Activated B cell treated with CpG ODN at 0.5 μM for 24 hours (primary cell): Measurements from ENCODE around the gene FAM216A. TPM values are rescaled to one million over a fixed set of nuclear protein-coding genes. Genes with fewer than 3 reads are reported as not detected.
"Not testable (repeated sequence)": the region's sequence is repeated elsewhere in the genome, so short reads cannot be mapped to it uniquely, and the experiment has no call there.

Experiments used
- ATAC-seq: fragments of 200-7000 bp; cut with Tn5 transposase; one replicate; pipeline ENCODE4 v1.10.0; 2021; ENCODE audit warnings: low read depth, mild to moderate bottlenecking, moderate library complexity
- CTCF ChIA-PET: fragments of 350-600 bp; sonication (Branson Sonifier 250); formaldehyde crosslinking; loops from one replicate; lab custom pipeline; 2021; ENCODE audit warnings: antibody characterized with exemption; lab: Charles Lee
- POLR2A ChIA-PET: fragments of 350-600 bp; sonication (Branson Sonifier 250); formaldehyde crosslinking; loops from one replicate; lab custom pipeline; 2021; ENCODE audit warnings: antibody characterized with exemption; lab: Charles Lee
- DNase-seq: peaks from one replicate; pipeline ENCODE4 v3.0.0; 2022
- H3K27ac Mint-ChIP-seq: one replicate; pipeline ENCODE4 v1.8.0; 2020; ENCODE audit warnings: mixed read lengths
- H3K27me3 Mint-ChIP-seq: one replicate; pipeline ENCODE4 v1.8.0; 2021; ENCODE audit warnings: mixed read lengths
- H3K36me3 Mint-ChIP-seq: one replicate; pipeline ENCODE4 v1.8.0; 2021; ENCODE audit warnings: low read depth, mixed read lengths
- H3K4me1 Mint-ChIP-seq: one replicate; pipeline ENCODE4 v1.8.0; 2021; ENCODE audit warnings: mixed read lengths
- H3K4me3 Mint-ChIP-seq: one replicate; pipeline ENCODE4 v1.8.0; 2020; ENCODE audit warnings: mild to moderate bottlenecking, mixed read lengths
- H3K9me3 Mint-ChIP-seq: one replicate; pipeline ENCODE4 v1.8.0; 2020; ENCODE audit warnings: mixed read lengths
- intact Hi-C: fragments of 100-400 bp; cut with micrococcal nuclease; formaldehyde crosslinking; loops from one replicate; pipeline ENCODE4 v1.15.1; 2024
- total RNA-seq: library from RNA; stranded (reverse); gene quantifications from 2 replicates; pipeline ENCODE4 v1.2.3, GENCODE V29; 2022
- TF ChIP-seq, protein P1 (sequence below): fragments of 200-600 bp; IDR thresholded peaks from one replicate; pipeline ENCODE4 v1.8.0; 2022; ENCODE audit warnings: antibody characterized with exemption, mild to moderate bottlenecking

The FAM216A gene
- total RNA-seq, 1 donor from 2014 or later: 9.9 TPM

- intact Hi-C loops: no loop called here
- POLR2A ChIA-PET: interaction anchor here (0.6 kb wide), 1 partner anchor 58 kb away, joined by 5 read pairs; no protein-coding TSS in a partner anchor
- Mint-ChIP-seq H3K9me3 (no peaks in the 10 kb centered on the region), H3K4me1 (peaks cover 22% of the 10 kb centered on the region), H3K27ac (no peak overlapping the region), H3K36me3 (peaks cover 7% of the 10 kb centered on the region), H3K27me3 (no peaks in the 10 kb centered on the region), H3K4me3 (no peak overlapping the region)
- no peak for DNase-seq
- no peak for ATAC-seq
- CTCF ChIA-PET: interaction anchor here (0.8 kb wide), 1 partner anchor 96 kb away, joined by 4 read pairs; no protein-coding TSS in a partner anchor
- TF ChIP-seq, protein P1, sequence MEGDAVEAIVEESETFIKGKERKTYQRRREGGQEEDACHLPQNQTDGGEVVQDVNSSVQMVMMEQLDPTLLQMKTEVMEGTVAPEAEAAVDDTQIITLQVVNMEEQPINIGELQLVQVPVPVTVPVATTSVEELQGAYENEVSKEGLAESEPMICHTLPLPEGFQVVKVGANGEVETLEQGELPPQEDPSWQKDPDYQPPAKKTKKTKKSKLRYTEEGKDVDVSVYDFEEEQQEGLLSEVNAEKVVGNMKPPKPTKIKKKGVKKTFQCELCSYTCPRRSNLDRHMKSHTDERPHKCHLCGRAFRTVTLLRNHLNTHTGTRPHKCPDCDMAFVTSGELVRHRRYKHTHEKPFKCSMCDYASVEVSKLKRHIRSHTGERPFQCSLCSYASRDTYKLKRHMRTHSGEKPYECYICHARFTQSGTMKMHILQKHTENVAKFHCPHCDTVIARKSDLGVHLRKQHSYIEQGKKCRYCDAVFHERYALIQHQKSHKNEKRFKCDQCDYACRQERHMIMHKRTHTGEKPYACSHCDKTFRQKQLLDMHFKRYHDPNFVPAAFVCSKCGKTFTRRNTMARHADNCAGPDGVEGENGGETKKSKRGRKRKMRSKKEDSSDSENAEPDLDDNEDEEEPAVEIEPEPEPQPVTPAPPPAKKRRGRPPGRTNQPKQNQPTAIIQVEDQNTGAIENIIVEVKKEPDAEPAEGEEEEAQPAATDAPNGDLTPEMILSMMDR: no peak
These were observed 36.7 kb downstream of the FAM216A start for GRCh38 chr12:110505332-110505731.

- Mint-ChIP-seq H3K4me1 (peaks cover 2% of the 10 kb centered on the region), H3K27me3 (no peaks in the 10 kb centered on the region), H3K36me3 (no peaks in the 10 kb centered on the region), H3K27ac (no peak overlapping the region), H3K9me3 (no peaks in the 10 kb centered on the region), H3K4me3 (no peak overlapping the region)
- TF ChIP-seq, protein P1: no peak
- DNase-seq (no peak), ATAC-seq (no peak)
- intact Hi-C loops: no loop called here
- ChIA-PET POLR2A (no interaction called here), CTCF (interaction anchor here (1.2 to 3.0 kb wide), 3 partner anchors 40 to 92 kb away, joined by 3 to 20 read pairs (median 3); partner anchors contain the start of genes ARPC3, FAM216A and GPN3)
These were observed 39.5 kb downstream of the FAM216A start for GRCh38 chr12:110508071-110508586.

DNA sequence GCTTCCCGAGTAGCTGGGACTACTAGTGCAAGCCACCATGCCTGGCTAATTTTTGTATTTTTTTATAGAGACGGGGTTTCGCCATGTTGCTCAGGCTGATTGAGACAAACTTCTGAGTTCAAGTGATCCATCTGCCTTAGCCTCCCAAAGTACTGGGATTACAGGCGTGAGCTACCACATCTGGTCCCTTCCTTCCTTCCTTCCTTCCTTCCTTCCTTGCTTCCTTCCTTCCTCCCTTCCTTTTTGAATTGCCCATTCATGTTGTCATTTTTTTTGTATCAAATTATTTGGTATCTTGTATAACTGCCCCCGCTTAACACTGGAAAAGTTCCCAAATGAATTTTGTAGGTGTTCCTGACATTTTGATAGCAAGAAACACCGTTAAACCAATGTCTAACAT is 45.2 kb downstream of the FAM216A start:
- H3K27ac Mint-ChIP-seq: no peak overlapping the region
- no peaks in the 10 kb centered on the region for H3K36me3 Mint-ChIP-seq
- ChIA-PET POLR2A (interaction anchor here (0.9 to 1.4 kb wide), 3 partner anchors 64 to 172 kb away, joined by 4 to 7 read pairs (median 4); partner anchors contain the start of gene ARPC3), CTCF (interaction anchor here (1.0 to 6.7 kb wide), 5 partner anchors 54 to 313 kb away, joined by 3 to 73 read pairs (median 6); partner anchors contain the start of gene ARPC3)
- intact Hi-C loops: loop anchor here (5.0 kb wide), 1 partner anchor 33 kb away; no protein-coding TSS in a partner anchor
- H3K27me3 Mint-ChIP-seq: no peaks in the 10 kb centered on the region
- no peaks in the 10 kb centered on the region for H3K4me1 Mint-ChIP-seq
- TF ChIP-seq, protein P1: no peak
- H3K9me3 Mint-ChIP-seq: no peaks in the 10 kb centered on the region
- ATAC-seq (no peak), DNase-seq (no peak)
- no peak overlapping the region for H3K4me3 Mint-ChIP-seq

DNA sequence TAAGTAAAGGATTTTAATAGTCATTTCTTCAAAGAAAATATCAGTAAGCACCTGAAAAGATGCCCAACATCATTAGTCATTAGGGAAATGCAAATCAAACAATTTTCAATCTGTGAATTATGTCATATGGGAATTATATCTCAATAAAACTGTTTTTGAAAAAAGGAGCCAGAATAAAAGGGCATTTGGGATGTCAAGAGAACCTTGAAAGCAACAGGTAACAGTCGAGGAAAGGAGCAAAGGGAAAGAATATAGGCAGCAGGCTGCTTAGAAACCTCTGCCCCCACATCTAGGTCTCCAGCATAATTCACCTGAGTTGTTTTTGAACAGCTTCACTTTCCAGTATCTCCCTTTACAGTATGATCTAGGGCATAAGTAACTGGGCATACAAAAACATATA is 45.7 kb downstream of the FAM216A start:
- DNase-seq (no peak), ATAC-seq (no peak)
- Mint-ChIP-seq H3K9me3 (no peaks in the 10 kb centered on the region), H3K27me3 (no peaks in the 10 kb centered on the region), H3K4me3 (no peak overlapping the region), H3K4me1 (no peaks in the 10 kb centered on the region), H3K36me3 (no peaks in the 10 kb centered on the region), H3K27ac (no peak overlapping the region)
- intact Hi-C loops: loop anchor here (5.0 kb wide), 1 partner anchor 33 kb away; no protein-coding TSS in a partner anchor
- TF ChIP-seq, protein P1: no peak
- POLR2A ChIA-PET: interaction anchor here (1.4 kb wide), 1 partner anchor 64 kb away, joined by 7 read pairs; the partner anchor contains the start of gene ARPC3
- CTCF ChIA-PET: interaction anchor here (1.1 to 6.7 kb wide), 4 partner anchors 61 to 313 kb away, joined by 3 to 73 read pairs (median 7); partner anchors contain the start of gene ARPC3

DNA sequence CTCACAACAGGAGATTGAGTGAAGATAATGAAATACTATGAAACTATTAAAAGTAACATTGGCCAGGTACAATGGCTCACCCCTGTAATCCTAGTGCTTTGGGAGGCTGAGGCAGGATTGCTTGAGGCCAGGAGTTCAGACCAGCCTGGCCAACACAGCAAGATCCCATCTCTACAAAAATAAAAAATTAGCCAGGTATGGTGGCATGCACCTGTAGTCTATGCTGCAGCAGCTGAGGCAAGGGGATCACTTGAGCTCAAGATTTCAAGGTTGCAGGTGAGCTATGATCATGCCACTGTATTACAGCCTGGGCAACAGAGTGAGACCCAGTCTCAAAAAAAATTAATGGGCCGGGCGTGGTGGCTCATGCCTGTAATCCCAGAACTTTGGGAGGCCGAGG is 48.4 kb downstream of the FAM216A start:
- no peaks in the 10 kb centered on the region for H3K27me3 Mint-ChIP-seq
- ChIA-PET CTCF (interaction anchor here (6.7 kb wide), 1 partner anchor 84 kb away, joined by 73 read pairs; no protein-coding TSS in a partner anchor), POLR2A (no interaction called here)
- H3K4me1 Mint-ChIP-seq: no peaks in the 10 kb centered on the region
- no peaks in the 10 kb centered on the region for H3K9me3 Mint-ChIP-seq
- ATAC-seq: no peak
- H3K4me3 Mint-ChIP-seq: no peak overlapping the region
- DNase-seq: no peak
- TF ChIP-seq, protein P1: no peak
- intact Hi-C loops: no loop called here
- H3K36me3 Mint-ChIP-seq: no peaks in the 10 kb centered on the region
- no peak overlapping the region for H3K27ac Mint-ChIP-seq

DNA sequence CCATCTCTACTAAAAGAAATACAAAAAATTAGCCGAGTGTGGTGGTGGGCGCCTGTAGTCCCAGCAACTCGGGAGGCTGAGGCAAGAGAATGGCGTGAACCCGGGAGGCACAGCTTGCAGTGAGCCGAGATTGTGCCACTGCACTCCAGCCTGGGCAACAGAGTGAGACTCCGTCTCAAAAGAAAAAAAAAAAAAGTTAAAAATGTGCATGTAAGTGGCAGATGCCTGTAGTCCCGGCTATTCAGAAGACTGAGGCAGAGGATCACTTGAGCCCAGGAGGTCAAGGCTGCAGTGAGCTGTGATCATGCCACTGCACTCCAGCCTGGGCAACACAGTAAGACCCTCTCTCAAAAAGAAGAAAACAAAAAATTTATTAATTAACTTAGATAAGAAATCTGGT is 49.4 kb downstream of the FAM216A start:
- POLR2A ChIA-PET, H3K27ac Mint-ChIP-seq, H3K9me3 Mint-ChIP-seq, H3K4me3 Mint-ChIP-seq, ATAC-seq, H3K36me3 Mint-ChIP-seq, H3K4me1 Mint-ChIP-seq, CTCF ChIA-PET, intact Hi-C loops, DNase-seq, H3K27me3 Mint-ChIP-seq: not testable (repeated sequence)

DNA sequence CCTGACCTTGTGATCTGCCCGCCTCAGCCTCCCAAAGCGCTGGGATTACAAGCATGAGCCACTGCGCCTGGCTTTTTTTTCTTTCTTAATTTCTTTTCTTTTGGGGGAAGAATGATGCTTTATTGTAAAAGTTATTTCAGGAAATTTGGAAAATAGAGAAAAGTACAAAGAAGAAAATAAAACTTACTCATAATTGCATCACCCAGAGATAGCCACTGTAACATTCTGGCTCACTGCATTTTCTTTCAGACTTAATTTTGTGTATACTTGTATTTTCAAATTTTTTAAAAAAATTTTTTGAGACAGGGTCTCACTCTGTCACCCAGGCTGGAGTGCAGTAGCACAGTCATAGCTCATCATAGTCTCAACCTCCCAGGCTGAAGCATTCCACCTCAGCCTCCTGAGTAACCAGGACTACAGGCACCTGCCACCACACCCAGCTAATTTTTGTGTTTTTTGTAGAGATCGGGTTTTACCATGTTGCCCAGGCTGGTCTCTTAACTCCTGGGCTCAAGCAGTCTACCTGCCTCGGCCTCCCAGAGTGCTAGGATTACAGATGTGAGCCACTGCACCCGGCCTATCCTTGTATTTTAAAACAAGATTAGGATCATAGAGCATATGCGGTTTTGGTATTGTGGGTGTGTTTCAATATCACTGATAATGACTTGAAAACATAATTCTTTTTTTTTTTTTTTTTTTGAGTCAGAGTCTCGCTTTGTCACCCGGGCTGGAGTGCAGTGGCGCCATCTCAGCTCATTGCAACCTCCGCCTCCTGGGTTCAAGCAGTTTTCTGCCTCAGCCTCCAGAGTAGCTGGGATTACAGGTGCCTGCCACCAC is 52.4 kb downstream of the FAM216A start:
- CTCF ChIA-PET, intact Hi-C loops, POLR2A ChIA-PET, H3K9me3 Mint-ChIP-seq, H3K4me1 Mint-ChIP-seq, H3K27me3 Mint-ChIP-seq, ATAC-seq, DNase-seq, H3K4me3 Mint-ChIP-seq, H3K27ac Mint-ChIP-seq, H3K36me3 Mint-ChIP-seq: not testable (repeated sequence)
